ENCODE data around the gene ADD2. TPM values are rescaled to one million over a fixed set of nuclear protein-coding genes. Genes with fewer than 3 reads are reported as not detected.

The ADD2 gene
- total RNA-seq, 1 experiment from 2014 or later, result 3.5 TPM

DNA sequence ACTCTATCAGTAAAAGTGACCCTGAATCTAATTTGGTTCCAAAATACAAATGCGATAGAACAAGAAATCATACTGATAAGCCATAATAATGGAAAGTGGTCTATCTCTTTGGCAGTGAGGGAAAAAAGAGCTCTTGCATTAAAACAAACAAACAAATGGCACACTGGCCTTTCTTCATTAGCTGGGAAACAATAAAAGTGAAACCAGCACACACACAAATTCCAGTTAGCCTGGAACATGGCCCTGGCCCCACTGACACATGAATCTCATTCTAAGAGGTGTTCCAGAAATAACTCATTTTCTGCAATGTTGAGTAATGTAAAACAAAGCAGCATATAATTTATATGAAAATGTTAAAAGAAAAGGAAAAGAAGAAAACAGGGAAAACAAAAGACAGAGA, 135.0 kb downstream of the ADD2 start:
- no peak overlapping the region for H3K4me3 ChIP-seq
- no peaks in the 10 kb centered on the region for H3F3A ChIP-seq (ENCODE audit: insufficient read depth, low read depth)
- no peaks in the 10 kb centered on the region for H4K20me1 ChIP-seq (ENCODE audit: insufficient read depth)
- H3K4me1 ChIP-seq (replicated peaks; ENCODE audit: insufficient read depth), result no peaks in the 10 kb centered on the region
- no TSS peak for BruUV-seq (replicated peaks)
- CTCF ChIA-PET, result no interaction called here
- no peaks in the 10 kb centered on the region for H3K9me2 ChIP-seq (ENCODE audit: insufficient read depth)
- H3K9me3 ChIP-seq (ENCODE audit: insufficient read depth, low read depth), result no peaks in the 10 kb centered on the region
- no peak for DNase-seq
- no peak overlapping the region for H3K27ac ChIP-seq
- H3K27me3 ChIP-seq (ENCODE audit: insufficient read depth, low read depth), result no peaks in the 10 kb centered on the region
- no peaks in the 10 kb centered on the region for H3K79me2 ChIP-seq (ENCODE audit: low read depth)
- no peaks in the 10 kb centered on the region for H3K36me3 ChIP-seq (ENCODE audit: low read depth)
- intact Hi-C loops (cut with micrococcal nuclease; ENCODE audit: unreplicated experiment), result no loop called here
- POLR2A ChIA-PET (ENCODE audit: unreplicated experiment), result interaction anchor here (0.5 kb wide), 1 partner anchor 182 kb away, joined by 13 read pairs; no protein-coding TSS in a partner anchor
- no peak overlapping the region for H3K4me2 ChIP-seq
- H2AFZ ChIP-seq, result no peak overlapping the region
- TF ChIP-seq CTCF (conservative IDR thresholded peaks at IDR 0.05) (no peak), EZH2 (IDR thresholded peaks at IDR 0.05; ENCODE audit: low read depth) (no peak)

DNA sequence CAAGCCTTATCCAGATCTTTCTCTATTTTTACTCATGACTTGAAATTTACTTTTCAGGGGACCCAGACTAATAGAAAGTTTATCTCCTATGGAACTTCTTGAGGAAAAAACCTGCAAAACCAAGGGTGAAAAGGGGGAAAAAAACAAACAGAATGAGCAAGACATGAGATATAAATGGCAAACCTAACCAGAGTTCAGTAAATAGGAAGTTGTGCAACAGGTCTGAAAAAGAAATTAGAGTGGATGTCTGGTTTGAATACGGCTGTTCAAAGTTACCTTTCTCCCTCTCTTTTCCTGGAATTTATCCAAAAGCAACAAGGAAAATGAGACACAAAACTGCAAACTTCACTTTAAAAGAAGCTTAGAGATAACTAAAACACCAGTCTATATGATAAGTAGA, 135.6 kb downstream of the ADD2 start:
- no TSS peak for BruUV-seq (replicated peaks)

DNA sequence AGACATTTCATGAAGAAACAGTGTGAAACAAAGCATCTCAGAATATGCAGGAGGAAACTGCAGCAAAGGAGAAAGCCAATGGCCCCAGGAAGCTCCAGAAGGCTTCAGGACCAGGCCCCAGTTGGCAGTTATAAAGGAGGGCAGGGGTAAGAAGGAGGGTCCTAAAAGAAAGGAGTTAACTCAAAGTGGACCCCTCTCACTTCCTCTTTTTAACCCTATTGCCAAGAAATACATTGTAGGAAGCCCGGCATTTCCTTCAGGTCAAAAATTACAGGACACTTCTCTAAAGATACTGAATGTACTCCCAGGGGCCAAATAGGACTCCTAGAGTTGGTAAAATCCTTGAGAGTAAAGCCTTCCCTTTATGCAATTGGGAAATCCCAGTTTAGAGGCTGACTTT, 137.2 kb downstream of the ADD2 start:
- H2AFZ ChIP-seq, result no peak overlapping the region
- no peaks in the 10 kb centered on the region for H3K79me2 ChIP-seq (ENCODE audit: low read depth)
- BruUV-seq (replicated peaks), result no TSS peak
- no peaks in the 10 kb centered on the region for H3K36me3 ChIP-seq (ENCODE audit: low read depth)
- H3K9me3 ChIP-seq (ENCODE audit: insufficient read depth, low read depth), result no peaks in the 10 kb centered on the region
- POLR2A ChIA-PET (ENCODE audit: unreplicated experiment), result no interaction called here
- no peak for TF ChIP-seq CTCF (conservative IDR thresholded peaks at IDR 0.05)
- no peak for TF ChIP-seq EZH2 (IDR thresholded peaks at IDR 0.05; ENCODE audit: low read depth)
- no peak for DNase-seq
- H3F3A ChIP-seq (ENCODE audit: insufficient read depth, low read depth), result 0 out of 2 replicates have a peak, but pooled peaks cover 3% of the 10 kb centered on the region
- H3K4me1 ChIP-seq (replicated peaks; ENCODE audit: insufficient read depth), result peaks cover 9% of the 10 kb centered on the region
- H3K27me3 ChIP-seq (ENCODE audit: insufficient read depth, low read depth), result no peaks in the 10 kb centered on the region
- no peaks in the 10 kb centered on the region for H3K9me2 ChIP-seq (ENCODE audit: insufficient read depth)
- no peak overlapping the region for H3K4me3 ChIP-seq
- H3K4me2 ChIP-seq, result no peak overlapping the region
- H3K27ac ChIP-seq, result no peak overlapping the region
- H4K20me1 ChIP-seq (ENCODE audit: insufficient read depth), result no peaks in the 10 kb centered on the region
- intact Hi-C loops (cut with micrococcal nuclease; ENCODE audit: unreplicated experiment), result no loop called here
- CTCF ChIA-PET, result no interaction called here

More for the DNA sequence above, 135.6 kb downstream of the ADD2 start:
- ChIA-PET POLR2A (ENCODE audit: unreplicated experiment) (no interaction called here), CTCF (no interaction called here)
- Histone ChIP-seq H3K4me3 (no peak overlapping the region), H3K27ac (no peak overlapping the region), H4K20me1 (ENCODE audit: insufficient read depth) (no peaks in the 10 kb centered on the region), H3K4me1 (replicated peaks; ENCODE audit: insufficient read depth) (peaks cover 6% of the 10 kb centered on the region), H3K79me2 (ENCODE audit: low read depth) (no peaks in the 10 kb centered on the region), H3F3A (ENCODE audit: insufficient read depth, low read depth) (no peaks in the 10 kb centered on the region), H2AFZ (no peak overlapping the region), H3K27me3 (ENCODE audit: insufficient read depth, low read depth) (no peaks in the 10 kb centered on the region), H3K9me2 (ENCODE audit: insufficient read depth) (no peaks in the 10 kb centered on the region), H3K36me3 (ENCODE audit: low read depth) (no peaks in the 10 kb centered on the region), H3K9me3 (ENCODE audit: insufficient read depth, low read depth) (no peaks in the 10 kb centered on the region), H3K4me2 (no peak overlapping the region)
- TF ChIP-seq CTCF (conservative IDR thresholded peaks at IDR 0.05) (no peak), EZH2 (IDR thresholded peaks at IDR 0.05; ENCODE audit: low read depth) (no peak)
- no peak for DNase-seq
- intact Hi-C loops (cut with micrococcal nuclease; ENCODE audit: unreplicated experiment), result no loop called here

Measured in PC-9 (cell line).